ENCODE measurements around the gene PHF21B.
"Not testable (repeated sequence)": the region's sequence is repeated elsewhere in the genome, so short reads cannot be mapped to it uniquely, and the experiment has no call there.

The PHF21B gene

DNA sequence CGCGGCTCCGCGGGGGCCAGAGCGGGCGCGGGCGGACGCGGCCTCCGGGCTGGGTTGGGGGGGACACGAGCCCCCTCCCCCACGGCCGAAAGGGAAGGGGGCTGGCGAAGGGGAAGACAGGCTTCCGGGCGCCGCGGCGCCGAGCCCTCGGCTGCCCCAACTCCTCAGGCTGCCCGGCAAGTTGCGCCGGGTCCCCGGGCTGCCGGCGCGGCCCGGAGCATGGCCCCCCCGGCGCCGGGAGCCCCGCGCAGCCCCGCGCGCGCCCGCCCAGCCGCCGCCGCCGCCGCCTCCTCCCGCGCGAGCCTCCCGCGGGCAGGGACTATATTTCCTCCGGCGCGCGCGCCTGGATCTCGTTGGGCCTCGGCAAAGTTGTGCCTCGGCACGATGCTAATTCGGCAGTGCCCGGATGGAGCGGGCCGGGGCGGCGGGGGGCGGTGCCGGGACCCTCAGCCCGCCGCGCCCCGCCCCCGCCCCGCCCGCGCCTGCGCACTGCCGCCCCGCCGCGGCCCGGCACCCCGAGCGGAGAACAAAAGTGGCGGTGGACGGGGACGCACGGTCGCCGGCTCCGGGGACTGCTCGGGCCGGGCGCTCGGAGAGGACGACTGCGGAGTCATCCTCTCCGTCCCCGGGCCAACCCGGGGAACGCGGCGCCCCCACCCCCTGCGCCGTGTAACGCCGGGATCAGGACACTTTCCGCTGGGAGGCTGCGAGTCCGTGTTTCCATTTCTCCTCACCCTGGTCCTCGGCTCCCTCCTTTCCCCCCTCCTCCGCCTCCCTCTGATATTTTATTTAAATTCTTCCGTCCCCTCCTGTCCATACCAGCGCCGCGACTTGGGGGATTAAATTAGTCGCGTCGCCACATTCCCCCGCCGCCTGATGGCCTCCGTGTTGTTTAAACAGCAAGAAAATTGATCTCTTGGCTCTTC is at the start of gene PHF21B:
Gene PHF21B, minus strand, starts transcription at position 400 of the 926 bp plus-strand sequence. CDS start 456 bp downstream, outside the sequence.
- DNase-seq: no peak

DNA sequence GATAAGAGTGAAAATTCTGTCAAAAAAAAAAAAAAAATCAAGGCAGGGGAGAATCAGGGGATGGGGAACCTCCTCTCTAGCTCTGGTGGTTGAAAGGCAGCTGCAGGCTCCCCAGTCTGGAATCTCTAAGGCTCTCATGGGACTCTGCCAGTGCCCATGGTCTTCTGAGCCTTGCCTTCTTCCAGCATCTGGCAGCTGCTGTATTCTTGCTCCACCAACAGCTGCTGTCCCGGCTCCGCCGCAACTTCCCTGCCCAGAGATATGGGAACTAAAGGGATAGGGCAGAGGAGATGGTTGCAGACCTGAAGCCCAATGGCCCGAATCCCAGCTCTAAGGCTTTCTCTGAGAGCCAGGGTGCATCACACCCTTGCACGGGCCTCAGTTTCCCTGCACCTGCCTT is 49.5 kb upstream of the PHF21B start:
- no peak for DNase-seq

DNA sequence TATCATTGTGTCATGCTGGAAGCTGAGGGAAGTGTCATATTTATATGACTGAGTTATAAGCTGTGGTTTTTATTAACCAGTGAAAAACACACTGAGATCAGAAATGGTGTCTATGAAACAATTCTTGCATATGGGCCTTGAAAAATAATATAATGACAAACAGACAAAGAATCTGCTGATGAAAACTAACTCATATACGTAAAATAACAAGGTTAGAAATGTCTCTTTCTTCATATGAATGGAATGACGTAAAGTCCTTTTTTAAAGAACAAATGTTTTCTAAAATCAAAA is 48.8 kb upstream of the PHF21B start:
- no peak for DNase-seq

DNA sequence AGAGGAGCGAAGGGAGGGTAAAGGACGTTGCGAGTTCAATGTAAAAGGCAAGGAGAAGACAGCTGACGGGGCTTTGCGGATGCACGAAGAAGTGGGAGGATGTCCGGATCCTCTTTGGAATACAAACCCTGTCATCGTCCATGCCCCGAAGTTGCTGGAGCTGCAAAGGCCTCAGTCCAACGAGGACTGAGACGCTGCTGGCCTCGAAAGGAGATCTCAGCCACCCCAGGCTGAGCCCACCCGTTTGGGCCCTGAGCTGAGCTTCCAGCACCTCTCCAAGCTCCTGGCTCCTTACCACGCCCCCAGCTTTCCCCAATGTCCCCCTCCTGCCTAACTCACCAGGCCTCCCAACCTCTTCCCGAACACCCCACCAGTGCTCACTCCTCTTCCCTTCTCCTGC is 46.1 kb upstream of the PHF21B start:
- no peak for DNase-seq

DNA sequence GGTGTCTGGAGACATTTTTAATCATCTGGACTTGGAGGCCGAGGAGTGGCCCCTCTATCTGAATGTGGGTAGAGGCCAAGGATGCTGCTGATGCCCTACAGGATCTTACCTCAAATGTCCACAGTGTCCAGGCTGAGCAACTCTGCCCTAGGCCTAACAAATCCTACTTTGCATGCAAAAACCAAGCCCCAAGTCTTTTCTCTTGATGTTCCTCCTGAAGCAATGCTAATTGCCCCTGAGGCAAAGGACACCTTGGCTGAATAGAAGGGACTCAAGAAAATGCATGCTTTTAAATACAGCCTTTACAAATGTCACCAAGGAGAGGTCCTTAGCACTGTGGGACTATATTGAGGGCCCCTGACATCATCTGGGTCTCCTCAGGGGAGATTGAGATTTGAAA is 43.8 kb upstream of the PHF21B start:
- DNase-seq: no peak

DNA sequence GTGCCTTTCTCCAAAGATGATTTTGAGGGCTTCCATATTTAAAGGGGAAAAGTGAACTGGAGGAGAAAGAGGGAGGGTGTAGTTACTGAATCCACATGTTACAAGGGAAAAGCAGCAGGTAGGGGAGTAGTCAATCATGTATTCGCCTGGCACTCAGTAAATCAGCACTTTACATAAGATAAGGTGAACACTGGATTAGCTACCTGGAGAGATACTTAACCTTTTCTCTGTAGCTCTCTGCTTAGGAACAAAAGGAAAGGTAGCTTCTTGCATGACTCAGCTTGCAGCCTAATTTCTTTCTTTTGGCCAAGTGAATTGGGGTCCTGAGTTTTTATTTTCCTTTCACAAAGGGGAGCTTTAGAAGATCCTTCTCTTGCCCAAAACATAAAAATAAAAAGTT is 43.3 kb upstream of the PHF21B start:
- no peak for DNase-seq

DNA sequence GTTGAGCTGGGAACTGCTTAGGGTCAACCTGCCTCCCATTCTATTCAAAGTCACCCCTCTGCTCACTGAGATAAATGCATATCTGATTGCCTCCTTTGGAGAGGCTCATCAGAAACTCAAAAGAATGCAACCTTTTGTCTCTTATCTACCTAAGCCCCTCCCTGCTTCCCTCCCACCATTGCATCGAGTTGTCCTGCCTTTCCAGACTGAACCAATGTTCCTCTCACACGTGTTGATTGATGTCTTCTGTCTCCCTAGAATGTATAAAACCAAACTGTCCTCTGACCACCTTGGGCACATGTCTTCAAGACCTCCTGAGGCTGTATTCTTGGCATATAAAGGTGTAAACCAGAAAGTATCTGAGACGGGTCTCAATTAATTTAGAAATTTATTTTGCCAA is 42.9 kb upstream of the PHF21B start:
- not testable (repeated sequence) for DNase-seq

DNA sequence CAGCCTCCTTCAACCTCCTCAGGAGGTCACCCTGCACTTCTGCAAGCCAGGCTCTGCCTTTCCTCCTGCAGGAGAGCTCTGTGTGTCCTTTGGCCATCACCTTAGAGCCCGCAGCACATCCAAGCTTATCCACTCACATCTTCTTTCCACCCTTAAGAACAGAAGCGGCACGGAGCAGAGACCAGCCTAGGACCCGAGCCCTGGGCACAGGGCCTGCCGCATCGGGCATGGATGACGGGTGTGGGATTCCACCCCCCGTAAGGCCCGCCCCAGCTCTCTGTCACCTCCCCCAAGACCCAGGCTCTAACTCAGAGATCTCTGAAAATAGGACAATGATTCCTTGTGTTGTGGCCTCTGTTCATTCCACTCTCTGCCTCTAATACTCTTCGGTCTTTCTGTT is 42.1 kb upstream of the PHF21B start:
- DNase-seq: no peak

DNA sequence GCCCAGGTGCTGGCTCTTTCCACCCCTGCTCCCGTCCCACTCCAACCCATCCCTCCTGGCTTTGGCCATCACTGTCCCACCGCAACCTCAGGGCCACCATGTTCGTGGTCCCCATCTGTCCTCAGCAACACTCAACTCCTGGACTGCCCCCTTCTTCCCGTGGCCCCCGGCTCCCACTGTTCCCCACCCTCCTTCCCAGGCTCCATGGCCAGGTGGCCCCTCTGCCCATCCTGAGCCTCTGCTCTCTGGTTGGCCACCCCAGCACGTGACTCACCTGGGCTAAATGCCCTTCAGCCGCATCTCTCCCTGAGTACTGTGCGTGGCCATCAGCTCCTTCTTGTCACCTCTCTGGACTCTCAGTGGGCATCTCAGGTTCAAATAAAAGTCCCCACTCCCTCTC is 41.6 kb upstream of the PHF21B start:
- no peak for DNase-seq

DNA sequence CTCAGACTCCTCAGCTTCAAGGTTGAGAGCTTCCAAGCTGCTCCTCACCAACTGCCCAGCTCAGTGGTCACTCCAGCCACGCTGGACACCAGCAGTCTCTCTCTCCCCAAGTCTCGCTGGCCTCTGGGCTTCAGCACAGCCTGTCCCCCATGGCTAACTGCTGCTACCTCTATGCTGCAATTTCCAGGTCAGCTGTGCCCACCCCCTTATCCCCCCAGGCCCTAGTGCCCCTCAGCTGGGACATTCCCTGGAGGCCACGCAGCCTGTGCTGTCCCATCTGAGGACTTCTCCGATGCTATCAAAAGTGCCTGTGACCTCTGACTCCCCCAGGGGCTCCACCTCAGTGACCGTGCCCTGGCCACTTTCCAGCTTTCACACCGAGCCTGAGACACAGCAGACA is 37.5 kb upstream of the PHF21B start:
- no peak for DNase-seq

DNA sequence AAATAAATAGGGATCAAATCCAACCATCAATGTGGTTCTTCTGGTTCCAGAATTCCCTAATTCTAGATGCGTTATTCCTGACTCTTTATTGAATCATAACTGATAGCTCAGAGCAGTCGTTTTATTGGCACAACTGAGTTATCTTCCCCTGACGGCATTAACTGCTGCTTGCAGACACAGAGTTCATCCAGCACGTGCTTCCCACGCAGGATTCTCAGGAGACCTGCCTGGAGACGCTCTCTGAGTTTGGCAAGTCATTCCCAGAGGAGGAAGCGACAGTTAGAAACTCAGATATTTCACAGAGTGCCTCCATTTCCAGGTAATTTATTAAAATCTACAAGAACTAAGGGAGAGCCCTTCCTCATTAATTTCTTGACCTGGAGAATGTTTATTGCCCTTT is 35.4 kb upstream of the PHF21B start:
- no peak for DNase-seq

DNA sequence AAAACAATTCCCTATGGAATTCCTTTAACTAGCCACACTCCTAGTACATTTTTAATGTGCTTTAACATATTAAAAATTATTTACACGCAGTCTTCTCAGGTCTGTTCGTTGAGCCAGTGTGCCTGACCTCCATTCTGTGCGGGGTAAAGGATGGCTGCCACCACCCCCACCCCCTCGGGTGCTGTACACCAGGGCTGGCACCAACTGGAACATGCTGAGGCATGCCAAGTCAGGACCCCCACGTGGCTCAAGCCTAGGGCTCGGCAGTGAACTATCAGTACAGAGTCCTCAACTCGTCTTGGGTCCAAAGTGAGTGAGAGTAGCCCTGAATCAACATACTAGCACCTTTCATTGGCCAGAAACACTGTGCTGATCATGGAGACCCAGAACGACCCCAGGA is 32.5 kb upstream of the PHF21B start:
- no peak for DNase-seq

DNA sequence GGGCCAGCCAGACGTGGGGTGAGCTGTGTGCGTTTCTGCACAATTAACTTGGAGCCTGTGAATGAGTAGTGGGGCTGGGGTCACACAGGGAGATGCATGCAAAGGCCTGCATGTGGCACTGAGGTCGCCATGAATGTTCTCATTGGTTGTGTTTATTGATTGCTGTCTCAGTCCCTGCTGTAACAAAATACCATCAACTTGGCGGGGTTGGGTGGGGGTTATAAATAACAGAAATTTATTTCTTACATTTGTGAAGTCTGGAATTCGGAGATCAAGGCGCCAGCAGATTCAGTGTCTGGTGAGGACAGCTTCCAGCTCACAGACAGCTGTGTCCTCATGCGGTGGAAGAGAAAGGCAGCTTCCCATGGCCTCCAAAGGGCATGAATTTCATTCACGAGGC is 29.3 kb upstream of the PHF21B start:
- no peak for DNase-seq

DNA sequence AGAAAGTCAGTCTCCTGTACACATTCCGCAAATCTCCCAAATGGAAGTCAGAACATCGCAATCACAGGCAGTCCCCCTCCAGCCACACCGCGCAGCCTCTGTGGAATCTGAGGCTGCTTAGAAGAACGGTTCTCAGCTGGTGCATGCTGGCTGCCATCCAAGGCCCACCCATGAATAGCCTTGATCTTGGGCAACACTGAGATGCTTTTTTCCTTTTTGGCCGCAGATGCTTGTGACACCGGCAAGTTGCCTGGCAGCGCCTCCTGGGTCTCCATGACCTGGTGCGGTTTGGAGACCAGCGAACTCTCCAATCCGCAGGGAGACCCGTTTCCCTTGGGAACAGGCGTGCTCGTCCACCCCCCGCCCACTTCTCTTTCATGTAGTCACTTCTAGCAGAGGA is 26.3 kb upstream of the PHF21B start:
- DNase-seq: no peak

DNA sequence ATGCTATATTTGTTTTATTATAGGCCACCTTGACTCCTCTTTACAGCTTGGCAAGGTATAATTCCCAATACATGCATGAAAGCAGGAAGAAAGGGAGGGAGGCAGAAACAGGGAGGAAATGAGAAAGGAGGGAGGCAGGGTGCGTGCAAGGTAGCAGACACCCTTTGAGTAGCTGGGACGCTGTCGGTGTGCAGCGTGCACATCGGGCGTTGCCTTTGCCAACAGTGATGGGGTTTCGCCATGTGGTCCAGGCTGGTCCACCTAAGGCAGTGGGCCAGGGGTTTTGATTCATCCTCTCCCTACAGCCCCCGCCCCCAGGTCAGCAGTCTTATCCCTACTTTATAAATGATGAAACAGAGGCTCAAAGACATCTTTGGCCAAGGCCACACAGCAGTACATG is 25.0 kb upstream of the PHF21B start:
- no peak for DNase-seq

DNA sequence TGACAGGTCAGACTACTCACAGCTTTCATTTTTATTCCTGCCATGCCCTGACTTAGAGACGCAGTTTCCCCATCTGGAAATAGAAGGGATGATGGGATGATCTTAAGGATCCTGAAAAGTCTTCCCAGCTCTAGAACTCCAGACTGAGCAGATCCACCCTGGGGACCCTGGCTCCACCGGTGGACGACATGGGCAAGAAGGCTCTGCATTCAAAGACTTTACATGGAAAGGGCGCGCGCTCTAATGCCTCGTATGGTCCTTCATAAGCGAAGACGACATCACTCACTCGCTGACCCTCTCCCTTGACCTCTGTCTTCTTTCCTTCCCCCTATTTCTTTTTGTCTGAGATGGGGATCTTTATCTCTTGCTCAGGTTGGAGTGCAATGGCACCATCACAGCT is 24.4 kb upstream of the PHF21B start:
- DNase-seq: no peak

DNA sequence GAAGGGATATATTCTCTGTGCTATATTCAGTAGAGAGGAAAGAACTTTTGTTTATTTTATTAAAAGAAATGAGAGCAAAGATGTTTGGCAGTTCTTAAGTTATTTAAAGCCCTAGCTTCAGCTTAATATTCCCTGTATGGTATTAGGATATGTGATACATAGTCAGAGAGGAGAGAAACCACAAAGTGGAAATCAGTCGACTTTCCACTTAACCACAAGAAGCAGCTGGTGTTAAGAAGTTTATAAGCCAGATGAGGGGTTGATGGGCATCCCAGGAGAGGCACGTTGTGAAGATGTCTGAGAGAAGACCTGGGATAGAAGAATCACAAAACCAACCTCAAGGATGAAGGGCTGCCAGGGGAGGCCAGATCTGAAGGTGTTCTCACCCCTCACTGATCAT is 23.3 kb upstream of the PHF21B start:
- no peak for DNase-seq

DNA sequence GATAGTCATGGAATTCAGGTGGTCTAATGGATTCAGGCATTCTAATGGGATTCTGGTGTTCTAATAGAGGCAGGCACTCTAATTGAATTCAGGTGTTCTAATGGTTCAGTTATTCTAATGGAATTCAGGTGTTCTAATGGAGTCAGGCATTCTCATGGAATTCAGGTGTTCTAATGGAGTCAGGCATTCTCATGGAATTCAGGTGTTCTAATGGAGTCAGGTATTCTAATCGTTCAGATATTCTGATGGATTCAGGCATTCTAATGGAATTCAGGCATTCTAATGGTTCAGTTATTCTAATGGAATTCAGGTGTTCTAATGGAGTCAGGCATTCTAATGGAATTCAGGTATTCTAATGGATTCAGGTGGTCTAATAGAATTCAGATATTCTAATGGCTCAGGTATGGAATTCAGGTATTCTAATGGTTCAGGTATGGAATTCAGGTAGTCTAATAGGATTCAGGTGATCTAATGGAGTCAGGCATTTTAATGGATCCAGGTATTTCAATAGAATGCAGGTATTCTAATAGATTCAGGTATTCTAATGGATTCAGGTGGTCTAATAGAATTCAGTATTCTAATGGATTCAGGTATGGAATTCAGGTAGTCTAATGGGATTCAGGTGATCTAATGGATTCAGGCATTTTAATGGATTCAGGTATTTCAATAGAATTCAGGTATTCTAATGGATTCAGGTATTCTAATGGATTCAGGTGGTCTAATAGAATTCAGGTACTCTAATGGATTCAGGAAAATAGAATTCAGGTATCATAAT is 22.0 kb upstream of the PHF21B start:
- DNase-seq: no peak

DNA sequence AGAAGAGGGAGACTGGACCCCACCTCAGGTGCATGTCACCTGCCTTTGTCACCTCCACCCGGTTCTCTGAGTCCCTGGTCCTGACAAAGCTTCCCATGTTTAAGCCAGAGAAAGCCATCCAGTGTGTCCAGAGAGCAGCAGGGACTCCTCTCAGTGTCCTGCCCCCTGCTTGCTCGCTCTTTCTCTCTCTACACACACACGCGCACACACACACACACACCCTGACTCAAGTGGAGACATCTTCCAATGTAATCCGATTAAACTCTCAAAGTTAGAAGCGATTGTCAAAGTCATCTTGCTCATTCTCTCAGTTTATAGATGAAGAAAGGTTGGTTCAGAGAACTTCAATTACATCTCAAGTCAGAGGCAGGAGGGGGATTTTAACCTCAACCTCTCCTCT is 19.7 kb upstream of the PHF21B start:
- no peak for DNase-seq

DNA sequence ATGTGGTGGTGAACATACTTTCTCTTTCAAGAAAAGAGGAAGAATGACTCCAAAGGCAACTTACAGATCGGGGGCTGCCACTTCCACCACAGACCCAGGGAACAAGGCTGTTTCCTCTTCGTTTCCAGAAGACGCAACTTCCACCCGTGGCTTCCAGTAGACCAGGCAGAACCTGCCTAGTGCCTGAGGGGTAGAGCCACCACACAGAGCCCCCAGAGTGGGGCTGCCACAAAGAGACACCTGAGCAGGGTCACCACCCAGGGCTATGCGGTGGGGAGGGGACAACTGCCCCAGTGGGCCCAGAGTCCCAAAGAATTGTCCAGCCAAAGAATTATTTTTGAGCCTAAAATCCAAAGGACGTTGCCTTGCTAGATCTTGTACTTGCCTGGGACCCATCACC is 16.7 kb upstream of the PHF21B start:
- DNase-seq: no peak

DNA sequence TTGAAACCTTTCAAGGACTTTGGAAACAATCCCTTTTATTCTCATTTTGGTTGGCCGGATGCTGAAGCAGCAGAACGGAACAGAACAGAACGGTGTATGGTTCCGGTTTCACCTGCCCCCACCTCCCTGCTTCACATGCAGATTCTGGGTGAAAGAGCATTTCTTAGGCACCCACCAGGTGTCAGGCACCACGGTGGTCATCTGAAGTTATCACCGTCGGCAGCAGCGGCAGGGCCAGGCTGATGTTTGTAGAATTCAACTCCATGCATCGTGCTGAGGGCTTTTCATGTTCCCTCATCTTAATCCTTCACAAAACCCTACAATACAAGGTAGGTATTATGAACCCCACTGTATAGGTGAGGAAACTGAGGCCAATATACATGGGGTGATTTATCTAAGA is 13.6 kb upstream of the PHF21B start:
- no peak for DNase-seq

DNA sequence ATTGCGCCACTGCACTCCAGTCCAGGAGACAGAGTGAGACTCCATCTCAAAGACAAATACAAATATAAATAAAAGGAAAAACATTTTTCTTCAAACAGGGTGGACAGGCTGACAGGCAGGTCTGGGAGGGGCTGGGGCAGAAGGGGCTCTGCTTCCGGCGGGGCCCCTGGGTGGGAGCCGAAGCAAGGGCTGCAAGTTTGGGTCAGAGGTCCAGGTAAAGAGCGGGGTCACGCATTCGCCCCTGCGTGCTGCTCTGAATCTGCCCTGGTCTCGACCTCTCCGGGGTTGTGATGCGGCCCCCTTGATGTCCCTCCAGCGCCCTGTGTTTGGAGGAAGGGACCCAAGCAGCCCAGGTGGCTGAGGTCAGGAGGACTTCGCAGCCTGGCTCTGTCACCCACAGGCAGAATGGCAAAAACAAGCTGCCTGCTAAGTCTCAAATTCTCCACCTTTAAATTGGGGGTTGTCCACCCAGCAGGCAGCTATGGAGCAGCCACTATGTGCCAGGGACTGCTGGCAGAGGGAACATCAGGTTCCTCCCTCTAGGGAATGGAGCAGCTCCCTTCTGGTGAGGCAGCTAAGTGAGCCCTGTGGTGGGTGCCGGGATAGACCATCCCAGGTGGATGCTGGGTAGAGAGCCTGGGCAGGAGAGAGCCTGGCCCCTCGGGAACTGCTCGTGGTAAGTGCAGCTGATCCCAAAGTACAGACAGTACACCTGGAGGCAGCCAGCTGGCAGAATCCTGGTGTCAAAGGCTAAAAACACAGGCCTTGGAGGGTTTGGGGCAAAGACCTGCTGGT is 10.3 kb upstream of the PHF21B start:
- no peak for DNase-seq

DNA sequence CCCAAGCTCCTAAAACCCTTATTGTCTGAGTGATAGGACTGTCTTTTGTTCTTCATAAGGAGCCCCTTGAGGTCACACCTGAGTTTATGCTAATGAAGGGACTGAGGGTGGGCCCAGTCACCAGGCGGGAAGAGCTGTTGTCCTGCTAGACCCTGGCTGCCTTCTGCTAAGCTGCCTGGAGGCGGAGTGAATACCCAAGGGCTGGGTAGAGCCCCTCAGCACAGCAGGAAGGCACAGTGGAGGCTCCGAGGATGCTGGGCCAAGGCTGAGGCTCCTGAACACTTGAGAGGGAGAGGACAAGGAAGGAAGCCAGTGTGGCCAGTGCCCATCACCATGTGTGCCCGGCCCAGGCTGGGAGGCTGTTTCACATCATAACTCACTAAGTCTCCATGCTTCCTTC is 4.8 kb upstream of the PHF21B start:
- no peak for DNase-seq

DNA sequence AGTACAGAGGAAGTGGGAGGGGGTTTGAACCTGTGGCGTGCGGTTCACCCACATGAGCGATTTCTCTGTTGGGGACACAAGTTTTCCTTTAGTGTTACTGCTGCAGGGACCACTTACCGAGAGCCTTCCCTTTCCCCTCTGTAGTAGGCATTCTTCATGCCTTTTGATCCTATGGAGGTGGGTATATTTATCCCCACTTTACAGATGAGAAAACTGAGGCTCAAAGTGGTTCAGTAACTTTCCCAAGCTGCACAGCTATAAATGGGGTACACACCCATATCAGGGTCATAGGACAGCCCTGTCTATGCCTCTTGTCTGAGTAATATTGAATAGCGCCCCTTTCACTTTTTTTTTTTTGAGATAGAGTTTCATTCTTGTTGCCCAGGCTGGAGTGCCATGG is 3.3 kb upstream of the PHF21B start:
- DNase-seq: no peak
